GM20431 (cell line): ENCODE results near the gene GANC.
"Not testable (repeated sequence)": the region's sequence is repeated elsewhere in the genome, so short reads cannot be mapped to it uniquely, and the experiment has no call there.

Experiments used
- in situ Hi-C: fragments of 300-500 bp; cut with MseI, MboI; formaldehyde crosslinking; loops from one replicate; pipeline ENCODE4 v1.15.0; 2020; ENCODE audit warnings: low sequenced_read_pairs; ENCODE audit not compliant: unreplicated experiment

Gene GANC

DNA sequence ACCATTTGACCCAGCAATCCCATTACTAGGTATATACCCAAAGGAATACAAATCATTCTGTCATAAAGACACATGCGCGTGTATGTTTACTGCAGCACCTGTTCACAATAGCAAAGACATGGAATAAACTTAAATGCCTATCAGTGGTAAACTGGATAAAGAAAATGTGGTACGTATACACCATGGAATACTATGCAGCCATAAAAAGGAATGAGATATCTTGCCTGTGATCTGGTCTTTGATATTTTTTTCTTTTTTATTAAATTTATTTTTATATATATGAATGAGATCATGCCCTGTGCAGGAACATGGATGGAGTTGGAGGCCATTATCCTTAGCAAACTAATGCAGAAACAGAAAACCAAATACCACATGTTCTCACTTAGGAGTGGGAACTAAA is 64.1 kb downstream of the GANC start:
- in situ Hi-C loops = not testable (repeated sequence)

DNA sequence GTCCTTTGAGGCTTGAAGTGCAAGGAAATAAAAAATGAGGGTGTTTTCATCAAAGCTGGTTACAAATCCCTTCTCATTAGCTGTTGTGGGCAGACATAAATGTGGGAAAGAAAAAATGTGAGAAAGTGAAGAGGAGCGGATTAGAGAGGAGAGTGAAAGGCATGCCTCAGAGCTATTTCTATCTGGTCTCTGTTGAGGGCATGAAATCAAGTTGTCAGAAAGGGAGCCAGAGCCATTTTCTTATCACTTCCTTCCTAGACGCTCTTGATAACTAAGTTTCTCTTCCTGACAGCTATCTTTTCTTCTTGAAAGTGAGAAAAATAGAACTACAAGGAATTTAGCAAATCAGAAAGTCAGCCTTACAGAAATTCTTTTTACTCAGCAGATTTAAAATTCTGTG is 65.5 kb downstream of the GANC start:
- in situ Hi-C loops = no loop called here

DNA sequence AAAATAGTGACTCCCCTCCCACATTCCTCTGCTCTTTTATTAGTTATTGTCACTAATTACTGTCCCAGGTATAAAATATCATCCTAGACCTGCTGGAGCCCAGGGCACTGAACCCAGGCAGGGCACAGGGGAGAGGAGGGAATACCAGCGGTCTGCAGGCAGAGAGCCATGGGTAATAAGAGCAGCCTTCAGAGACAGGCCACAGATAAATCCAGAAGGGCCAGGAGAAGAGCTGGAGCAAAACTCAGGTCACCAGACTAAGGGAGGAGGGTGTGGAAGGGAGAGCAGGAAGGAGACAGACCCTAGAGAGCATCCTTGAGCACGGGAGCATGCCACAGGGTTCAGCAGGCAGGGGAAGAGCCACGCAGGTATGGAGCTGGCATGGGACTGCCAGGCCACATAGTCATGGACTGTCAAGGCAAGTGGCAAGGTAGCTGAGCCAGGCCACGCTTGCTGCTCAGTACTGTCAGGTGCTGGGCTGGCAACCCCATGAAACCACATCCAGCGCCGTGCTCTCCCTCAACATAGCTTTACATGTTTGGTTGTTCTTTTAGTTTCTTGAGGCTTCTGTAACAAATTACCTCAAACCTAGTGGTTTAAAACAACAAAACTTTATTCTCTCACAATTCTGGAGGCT is 70.7 kb downstream of the GANC start:
- in situ Hi-C loops = no loop called here

DNA sequence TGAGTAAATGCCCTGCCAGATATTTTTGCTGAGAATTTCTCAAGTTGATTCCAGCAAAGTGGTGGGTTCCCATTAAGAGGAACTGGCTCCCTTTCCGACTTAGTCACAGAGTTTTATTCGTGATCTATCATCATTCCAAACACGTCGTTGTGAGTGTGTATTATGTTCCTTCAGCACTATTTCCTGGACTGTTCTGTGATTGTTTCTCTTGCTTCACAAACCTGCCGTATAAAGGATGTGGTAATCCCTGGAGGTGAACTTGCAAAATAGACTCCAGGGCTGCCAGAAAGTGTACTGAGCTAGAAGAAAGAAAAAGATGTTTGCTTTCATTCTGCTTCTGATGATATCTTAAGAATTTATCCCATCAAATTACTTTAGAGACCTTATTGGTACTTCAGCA is 71.8 kb downstream of the GANC start:
- in situ Hi-C loops = no loop called here

DNA sequence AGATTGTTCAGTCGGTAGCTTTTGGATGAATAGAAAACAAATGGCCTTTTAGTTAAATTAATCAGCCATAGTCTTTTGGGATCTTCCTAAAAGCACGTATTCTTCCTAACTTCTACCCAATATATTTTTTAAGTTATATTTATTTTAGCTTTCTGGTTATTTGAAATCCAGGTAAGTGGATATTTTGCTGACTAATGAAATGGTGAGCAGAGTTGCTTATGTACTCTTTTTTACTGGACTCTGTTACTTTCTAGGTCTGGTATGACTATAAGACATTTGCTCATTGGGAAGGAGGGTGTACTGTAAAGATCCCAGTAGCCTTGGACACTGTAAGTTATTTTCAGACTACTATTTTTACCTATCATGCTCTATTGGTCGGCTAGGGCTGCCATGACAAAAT is 72.5 kb downstream of the GANC start:
- in situ Hi-C loops = no loop called here

DNA sequence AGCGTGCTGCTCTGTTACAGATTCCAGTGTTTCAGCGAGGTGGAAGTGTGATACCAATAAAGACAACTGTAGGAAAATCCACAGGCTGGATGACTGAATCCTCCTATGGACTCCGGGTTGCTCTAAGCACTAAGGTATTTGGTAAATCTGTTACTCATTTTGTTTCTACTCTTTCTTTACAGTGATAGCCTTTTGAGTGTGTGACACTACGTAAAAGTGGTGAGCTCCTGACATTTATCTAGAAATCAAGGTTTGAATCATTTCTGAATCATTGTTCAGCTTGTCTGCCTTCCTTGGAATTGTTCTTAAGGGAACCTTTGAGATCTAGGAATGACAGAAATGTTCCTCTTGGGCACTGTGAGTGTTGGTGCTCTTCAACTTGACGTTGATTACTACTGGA is 75.1 kb downstream of the GANC start:
- in situ Hi-C loops = no loop called here

DNA sequence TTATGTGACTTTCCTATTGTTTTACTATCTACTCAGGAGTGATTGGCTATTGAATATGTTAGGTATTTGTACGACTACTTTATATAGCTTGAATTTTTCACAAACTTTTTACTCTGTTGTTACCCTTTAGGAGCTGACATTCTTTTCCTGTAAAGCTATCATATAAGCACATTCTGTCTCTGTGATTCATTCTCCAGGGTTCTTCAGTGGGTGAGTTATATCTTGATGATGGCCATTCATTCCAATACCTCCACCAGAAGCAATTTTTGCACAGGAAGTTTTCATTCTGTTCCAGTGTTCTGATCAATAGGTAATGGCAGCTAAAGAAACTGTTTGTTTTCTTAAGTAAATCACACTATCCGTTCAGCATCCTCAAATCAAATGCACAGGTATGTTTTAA is 76.2 kb downstream of the GANC start:
- in situ Hi-C loops = no loop called here

DNA sequence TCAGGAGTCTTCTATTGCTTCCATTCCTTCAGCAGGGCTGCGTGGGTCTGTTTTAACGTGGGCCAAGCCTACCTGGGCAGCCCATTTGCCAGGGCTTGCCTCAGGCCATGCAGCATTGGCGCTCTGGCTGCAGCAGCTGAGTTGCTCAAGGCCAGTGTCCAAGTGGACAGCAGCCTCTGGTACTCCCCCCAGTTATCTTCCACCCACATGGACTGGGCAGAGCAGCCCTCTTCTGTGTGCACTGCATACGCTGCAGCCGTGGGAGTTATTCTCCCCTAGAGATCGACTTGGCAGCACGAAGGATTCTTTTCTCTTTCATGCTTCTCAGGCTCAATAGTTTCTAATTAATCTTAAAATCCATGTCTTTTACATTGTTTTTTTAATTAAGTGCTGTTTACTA is 79.4 kb downstream of the GANC start:
- in situ Hi-C loops = no loop called here

DNA sequence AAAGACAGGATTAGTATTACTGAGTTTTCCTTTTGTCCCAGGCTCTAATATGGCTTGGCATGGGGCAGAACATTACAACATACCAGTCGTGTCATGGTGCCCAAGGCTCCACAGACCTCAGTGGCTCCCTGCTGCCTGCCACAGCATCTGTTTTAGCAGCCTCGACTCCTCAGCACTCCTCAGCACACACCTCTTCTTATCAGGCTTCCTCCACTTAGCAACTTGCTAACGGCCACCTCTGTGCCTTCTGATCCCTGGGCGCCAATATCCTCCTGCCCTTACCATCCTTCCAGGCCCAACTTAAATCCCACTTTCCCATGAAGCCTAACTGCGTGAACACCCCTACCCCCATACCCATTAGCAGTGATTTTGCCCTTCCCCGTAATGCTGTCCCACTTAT is 80.1 kb downstream of the GANC start:
- in situ Hi-C loops = no loop called here

DNA sequence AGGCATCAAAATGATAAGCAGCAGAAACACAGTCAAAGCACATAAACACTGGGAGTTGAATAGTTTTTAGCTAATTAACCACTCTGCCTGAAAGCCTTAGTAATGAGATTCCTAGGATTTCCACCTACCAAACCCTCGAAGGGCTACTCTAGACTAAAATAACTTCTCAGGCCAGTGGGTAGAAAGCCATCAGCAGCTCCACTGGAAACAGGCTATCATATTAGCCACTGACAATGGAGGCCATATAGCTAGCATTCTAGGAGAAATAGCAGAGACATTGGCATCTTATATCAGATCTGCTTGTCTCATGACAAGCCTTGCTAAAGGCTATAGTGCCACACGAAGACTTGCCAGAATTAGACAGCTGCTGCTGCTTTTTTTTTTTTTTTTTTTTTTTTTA is 81.8 kb downstream of the GANC start:
- in situ Hi-C loops = no loop called here

DNA sequence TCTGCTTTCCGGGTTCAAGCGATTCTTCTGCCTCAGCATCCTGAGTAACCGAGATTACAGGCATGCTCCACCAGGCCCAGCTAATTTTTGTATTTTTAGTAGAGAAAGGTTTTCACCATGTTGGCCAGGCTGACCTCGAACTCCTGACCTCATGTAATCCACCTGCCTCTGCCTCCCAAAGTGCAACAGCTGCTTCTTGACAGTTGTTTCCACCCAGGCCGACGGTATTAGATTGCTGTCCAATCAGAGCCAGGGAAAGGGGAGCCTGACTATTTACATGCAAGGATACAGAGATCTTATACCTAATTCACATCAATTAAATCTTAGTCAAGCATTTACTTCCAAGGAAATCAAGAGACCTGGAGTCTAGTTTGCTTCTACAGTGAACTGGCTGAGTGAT is 82.3 kb downstream of the GANC start:
- in situ Hi-C loops = no loop called here

DNA sequence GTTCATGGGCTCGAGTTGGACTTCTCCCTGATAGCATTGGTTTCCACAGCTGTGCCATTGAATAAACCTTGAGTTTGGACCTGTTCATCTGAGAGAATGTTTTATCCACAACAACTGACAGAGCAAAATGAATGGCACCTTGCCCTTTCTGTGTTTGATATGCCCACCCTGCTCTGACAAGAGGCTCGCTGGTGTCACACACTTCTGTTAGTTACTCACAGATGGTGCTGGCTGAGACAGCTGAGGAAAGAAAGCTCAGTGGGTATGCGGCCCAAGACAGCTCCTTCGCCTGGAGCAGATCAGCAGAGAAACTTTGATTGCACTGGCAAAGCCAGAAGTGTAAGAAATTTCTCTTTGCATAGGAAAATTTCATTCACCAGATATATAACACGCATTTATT is 83.8 kb downstream of the GANC start:
- in situ Hi-C loops = no loop called here

DNA sequence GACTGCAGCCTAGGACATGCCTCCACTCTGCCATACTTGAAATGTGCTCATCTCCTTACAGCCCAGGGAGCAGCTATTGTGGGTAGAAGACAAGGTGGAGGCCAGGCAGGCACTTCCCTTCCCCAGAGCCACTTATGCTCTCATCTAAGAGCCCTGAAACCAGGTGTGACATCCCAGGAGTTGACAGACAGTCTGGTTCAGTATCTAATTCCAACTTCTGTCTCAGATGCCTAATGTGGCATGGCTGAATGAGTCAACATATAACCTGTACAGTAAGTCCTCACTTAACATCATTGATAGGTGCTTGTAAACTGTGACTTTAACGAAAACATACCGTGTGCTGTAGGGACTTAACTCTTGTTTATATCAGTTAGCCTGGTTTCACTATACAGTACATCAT is 85.1 kb downstream of the GANC start:
- in situ Hi-C loops = no loop called here

DNA sequence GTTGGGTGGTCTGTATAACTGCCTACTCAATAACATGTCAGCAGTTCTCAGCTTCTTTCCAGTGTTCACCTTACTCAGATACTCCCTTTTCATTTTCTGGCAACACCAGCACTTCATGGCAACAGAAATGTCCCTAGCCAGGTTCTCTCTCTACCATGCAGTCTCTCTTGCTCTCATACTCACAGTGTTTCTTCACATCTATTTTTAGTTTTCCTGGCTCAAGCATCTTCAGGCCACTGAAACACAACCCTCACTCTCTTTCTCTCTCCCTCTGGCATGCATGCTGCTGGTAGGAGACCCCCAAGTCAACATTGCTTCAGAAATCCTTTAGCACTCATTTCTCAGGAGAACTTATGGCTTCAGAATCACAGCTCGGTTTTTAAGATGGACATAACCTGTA is 86.2 kb downstream of the GANC start, which contains the start of gene CAPN3:
TSS of gene CAPN3 (plus strand) at position 253 of the 400 bp plus-strand sequence. CDS start 305 bp downstream, outside the sequence.
- in situ Hi-C loops = no loop called here

DNA sequence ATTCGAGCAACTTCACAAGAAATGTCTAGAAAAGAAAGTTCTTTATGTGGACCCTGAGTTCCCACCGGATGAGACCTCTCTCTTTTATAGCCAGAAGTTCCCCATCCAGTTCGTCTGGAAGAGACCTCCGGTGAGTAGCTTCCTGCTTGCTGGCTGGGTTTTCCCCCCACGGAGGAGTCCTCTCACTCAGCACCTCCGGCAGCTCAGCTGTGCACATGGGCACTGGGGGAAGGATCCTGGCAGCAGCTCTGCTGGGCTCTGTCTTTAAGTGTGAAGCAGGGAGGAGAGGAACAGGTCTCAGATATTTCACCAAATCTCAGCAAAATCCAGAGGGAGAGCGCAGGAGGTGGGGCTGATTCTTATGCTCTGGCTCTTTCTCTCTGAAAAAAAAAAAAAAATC is 87.0 kb downstream of the GANC start:
- in situ Hi-C loops = no loop called here

DNA sequence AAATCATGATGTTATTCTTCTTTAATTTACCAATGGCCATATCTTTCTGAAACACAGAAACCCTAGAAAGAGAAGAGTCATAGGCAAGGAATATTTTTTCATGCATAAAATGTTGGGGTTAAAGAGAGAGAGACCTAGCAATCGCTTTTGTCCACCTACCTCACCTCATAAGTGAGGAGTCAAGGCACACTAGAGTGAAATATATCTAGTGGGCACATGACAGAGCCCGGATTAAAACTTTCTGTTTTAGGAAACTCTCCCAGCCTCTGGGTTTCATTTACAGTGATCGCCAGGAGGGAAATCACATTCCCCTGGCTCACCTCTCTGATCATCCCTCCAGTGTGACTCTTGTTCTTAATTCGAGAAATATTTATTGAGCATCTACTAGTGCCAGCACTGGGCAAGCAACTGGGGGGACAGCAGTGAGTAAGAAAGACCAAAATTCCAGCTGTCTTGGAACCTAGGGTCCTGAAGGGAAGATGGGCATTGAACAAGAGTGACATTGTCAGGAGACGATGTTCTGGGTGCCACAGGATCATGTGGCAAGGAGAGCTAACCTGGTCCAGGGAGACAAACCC is 87.6 kb downstream of the GANC start:
- in situ Hi-C loops = no loop called here

DNA sequence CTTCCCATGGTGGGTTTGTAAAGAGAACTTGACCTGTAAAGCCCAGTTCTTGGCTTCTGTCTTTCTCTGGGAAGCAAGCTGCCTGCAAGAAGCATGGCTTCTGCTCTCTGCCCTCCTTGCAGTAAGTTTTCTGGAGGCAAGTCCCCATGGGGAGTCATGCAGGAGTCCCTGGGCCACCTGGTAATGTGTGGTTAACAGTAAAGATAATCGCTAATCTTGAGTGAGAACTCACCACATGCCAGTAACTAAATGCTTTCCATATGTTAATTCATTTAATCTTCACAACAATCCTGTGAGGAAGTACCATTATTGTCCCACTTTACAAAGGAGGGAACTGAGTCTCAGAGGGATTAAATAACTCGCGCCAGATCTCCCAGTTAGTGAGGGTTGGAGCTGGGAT is 90.5 kb downstream of the GANC start:
- in situ Hi-C loops = no loop called here

DNA sequence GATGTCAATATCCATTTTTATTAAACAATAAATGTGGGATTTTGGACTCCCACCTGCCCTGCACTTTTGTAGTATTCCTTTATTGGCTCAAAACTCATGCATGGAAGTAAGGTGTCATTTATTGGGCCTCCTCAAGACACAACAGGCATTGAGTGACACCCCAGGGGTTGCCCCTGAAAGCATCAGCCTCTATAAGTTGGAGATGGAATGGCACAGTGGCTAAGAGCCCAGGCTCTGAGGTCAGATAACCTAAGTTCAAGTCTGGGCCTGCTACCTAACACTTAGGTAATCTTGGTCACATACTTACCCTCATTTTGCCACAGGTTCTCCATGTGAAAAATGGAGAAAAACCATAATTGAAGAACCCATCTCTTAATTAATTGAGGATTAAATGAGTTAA is 90.9 kb downstream of the GANC start:
- in situ Hi-C loops = no loop called here

DNA sequence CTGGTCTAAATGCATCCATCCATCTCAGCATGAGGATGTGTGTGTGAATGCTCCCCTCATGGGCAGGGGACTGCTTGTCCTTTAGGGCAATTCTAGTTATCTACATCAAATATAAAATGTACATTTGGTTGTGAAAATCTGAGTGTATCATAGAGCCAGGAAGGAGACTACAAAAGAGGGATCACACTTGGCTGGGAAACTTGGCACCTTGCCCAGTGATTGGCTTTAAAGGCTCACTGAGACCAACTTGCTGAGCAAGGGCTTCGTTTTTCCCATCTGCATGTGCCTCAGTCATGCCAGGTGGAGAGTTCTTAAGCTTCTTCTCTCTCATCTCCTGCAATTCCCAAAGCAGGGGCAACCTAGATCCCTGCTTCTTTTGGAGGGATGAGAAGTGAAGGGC is 91.5 kb downstream of the GANC start:
- in situ Hi-C loops = no loop called here

DNA sequence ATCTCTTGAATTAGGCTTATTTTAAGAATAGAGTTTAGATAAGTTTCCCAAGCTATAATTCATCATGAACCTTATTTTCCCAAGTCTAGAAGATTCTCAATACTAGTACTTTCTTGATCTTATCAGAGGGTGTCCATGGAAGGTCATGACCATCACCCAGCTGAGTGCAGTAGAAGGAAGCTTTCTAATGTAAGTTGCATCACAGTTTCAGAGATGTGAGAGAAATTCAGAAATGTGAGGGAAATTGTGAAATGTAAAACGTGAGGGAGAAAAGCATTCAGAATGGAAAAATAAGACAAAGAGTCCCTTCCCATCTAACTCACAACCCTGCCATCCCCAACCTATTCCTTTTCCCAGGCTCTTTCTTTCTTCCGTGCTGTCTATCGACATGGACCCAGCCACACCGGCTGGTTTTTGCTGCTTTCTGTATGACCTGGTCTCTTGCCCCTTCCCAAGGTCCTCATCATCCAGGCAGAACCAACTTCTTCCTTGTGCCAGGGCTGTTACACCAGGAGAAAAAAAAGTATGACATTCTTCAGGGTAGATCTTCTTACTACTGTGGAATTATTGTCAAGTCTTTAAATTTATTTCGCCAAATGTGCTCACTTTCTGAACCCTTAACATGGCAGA is 93.0 kb downstream of the GANC start:
- in situ Hi-C loops = no loop called here

DNA sequence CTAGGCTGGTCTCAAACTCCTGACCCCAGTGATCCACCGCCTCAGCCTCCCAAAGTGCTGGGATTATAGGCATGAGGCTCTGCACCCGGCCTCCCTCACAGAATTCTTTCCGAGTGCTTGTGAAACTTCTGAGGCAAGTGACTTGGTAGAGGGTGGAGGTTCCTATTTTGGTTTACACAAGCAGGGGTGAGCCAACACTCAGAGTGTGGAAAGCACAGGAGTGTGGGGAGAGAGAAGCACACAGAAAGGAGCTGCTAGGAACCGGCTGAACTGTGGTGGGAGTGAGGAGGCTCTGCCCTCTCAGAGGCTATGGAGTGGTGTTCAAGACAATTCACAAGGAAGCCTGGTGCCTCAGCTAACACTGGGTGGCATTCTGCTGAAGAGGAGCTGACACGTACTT is 94.0 kb downstream of the GANC start:
- in situ Hi-C loops = no loop called here

DNA sequence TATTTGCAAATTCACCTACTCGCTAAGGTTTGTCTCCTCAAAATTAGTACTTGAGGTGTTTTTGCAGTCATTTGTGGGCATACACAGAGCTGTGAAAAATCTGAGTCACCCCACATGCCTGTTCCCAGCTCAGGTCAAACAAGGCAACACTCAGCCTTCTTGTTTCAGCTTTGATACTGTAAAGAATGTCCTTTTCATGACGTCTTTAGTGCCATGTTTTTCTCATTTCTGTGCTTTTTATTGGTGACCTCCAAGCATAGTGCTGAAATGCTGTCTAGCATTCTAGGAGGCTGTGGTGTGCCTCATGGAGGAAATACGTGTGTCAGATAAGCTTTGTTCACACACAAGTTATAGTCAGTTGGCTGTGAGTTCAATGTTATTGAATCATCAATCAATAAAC is 95.1 kb downstream of the GANC start:
- in situ Hi-C loops = no loop called here
